NCI-H774 (cell line): ENCODE measurements around the gene SPSB3.
"Not testable (repeated sequence)": the region's sequence is repeated elsewhere in the genome, so short reads cannot be mapped to it uniquely, and the experiment has no call there.

Source experiments
- DNase-seq: peaks from one replicate; lab custom pipeline; 2025; lab: John Stamatoyannopoulos, UW

Gene SPSB3

GRCh38 chr16:1816396-1817275 lies 34.3 kb upstream of the SPSB3 start:
- no peak for DNase-seq

DNA sequence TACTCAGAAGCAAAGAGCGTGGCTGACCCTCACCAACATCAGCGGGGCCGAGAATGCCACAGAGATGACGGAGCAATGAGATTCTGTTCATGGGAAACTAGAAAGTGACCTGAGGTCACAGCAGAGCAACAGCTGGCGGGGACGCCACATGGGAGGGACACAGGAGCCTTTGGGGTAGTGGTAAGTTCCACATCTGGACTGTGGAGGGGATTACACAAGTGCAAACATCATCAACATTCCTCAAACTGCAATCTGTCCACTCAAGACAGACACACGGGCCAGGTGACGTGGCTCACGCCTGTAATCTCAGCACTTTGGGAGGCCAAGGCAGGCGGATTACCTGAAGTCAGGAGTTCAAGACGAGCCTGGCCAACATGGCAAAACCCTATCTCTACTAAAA lies 33.1 kb upstream of the SPSB3 start:
- no peak for DNase-seq

DNA sequence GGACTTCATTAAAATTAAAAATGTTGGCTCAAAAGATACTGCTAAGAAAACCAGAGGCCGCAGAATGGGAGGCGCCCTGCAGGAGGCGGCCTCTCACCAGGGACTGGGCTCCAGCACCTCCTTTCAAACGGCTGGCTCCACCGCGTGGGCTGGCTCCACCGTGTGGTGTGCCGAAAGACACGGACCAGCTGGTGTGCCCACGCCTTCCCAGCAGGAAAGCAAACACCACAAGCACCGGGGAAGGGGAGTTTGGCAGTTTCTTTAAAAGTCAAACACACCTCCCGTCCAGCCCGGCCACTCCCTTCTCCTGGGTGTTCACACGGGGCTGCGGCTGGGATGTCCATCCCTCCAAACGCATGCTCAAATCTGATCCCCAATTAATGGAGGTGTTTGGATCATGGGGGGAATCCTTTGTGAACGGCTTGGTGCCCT lies 30.4 kb upstream of the SPSB3 start:
- DNase-seq, result no peak

DNA sequence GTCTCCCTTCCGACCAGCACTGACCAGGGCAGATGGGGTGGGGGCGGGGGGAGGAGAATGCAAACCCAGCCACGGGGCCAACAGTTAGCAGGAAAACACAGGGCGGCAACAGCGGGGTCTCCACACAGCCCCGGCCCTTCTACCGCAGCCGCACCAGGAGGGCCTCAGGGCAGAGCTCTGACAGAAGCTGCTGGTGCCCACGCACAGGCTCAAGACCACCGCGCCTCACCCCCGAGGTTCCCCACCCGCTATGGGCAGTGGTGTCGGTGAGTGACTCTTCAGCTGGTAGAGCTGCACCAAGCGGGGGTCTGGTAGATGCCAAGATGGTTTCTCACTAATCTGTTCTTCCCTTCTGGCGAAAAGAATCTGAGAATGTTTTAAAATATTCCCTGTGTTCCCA lies 28.2 kb upstream of the SPSB3 start:
- DNase-seq, result no peak

DNA sequence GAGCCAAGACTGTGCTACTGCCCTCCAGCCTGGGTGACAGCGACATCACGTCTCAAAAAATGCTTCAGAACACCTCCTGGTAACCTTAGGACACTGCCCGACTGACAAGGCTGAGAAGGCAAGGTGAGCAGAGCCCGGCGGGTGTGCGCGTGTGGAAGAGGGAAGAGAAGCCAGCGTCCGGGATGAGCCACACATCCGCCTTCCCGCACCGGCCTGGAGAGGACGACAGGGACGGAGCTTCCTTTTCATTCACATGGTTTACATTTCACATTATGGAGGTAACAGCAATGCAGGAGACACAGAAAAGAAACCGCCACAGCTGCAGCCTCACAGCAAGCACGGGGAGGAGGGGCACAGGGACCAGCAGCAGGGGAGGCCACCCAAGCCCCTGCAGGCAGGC lies 27.7 kb upstream of the SPSB3 start:
- no peak for DNase-seq

- DNase-seq, result no peak
Measured at GRCh38 chr16:1809281-1809801, 27.0 kb upstream of the SPSB3 start.

DNA sequence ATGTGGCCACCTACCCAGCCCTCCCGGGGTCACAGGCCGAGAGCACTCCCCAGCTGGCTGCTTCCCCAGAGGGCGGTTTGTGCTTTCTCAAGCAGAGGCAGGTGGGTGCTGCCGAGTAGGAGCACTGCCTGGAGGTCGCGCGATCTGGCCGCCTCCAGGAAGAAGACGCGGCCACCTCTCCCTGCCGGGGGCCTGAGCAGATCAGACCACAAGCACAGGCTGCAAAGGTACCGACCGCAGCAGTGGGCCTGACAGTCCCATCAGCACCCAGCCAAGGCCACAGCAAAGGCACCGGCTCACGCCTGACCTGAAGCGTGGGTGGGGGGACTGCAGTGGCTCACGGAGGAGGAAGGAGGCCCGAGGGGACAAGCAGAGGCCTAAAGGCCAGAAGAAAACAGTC lies 26.3 kb upstream of the SPSB3 start:
- no peak for DNase-seq

- no peak for DNase-seq
Measured at GRCh38 chr16:1807626-1808025, 25.3 kb upstream of the SPSB3 start.

GRCh38 chr16:1800701-1801100 lies 18.3 kb upstream of the SPSB3 start:
- DNase-seq, result no peak

DNA sequence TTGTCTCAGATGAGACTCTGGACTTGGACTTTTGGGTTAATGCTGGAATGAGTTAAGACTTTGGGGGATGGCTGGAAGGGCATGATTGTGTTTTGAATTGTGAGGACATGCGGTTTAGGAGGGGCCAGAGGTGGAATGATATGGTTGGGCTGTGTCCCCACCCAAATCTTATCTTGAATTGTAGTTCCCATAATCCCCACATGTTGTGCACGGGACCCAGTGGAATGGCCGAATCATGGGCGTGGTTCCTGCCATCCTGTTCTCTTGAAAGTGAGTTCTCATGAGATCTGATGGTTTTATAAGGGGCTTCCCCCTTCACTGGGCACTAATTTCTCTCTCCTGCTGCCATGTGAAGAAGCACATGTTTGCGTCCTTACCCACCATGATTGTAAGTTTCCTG lies 16.9 kb upstream of the SPSB3 start:
- DNase-seq, result not testable (repeated sequence)

GRCh38 chr16:1794908-1795666 lies 12.7 kb upstream of the SPSB3 start:
- DNase-seq, result no peak

DNA sequence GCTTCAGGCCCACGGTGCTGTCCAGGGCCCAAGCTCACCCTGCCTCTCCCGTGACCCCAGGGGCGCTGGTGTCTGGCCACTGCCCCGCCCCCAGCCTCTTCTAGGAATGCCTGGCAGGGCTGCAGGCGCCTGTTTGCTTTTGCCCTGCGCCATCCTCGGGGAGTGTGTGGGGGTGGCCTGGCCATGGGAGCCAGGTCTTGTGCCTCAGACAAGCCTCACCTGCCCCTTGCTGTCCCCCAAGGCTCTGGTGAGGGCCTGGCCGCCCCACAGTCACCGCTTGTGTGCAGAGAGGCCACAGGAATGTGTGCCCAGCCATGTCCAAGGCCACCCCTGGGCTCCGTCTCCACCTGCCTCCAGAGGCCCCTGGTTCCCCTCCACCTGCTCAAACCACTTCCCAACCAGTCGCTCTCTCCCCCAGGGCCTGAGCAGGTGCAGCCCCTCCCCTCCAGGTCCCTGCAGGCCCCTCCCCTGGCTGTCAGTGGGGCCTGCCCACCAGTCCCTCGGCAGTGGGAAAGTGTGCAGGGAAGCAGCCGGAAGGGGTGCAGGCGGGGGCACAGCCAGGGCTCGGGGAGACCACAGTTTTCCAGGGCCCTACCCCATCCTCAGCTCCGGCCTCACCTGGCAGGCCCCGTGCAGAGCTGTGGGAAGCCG lies 12.0 kb upstream of the SPSB3 start:
- no peak for DNase-seq

DNA sequence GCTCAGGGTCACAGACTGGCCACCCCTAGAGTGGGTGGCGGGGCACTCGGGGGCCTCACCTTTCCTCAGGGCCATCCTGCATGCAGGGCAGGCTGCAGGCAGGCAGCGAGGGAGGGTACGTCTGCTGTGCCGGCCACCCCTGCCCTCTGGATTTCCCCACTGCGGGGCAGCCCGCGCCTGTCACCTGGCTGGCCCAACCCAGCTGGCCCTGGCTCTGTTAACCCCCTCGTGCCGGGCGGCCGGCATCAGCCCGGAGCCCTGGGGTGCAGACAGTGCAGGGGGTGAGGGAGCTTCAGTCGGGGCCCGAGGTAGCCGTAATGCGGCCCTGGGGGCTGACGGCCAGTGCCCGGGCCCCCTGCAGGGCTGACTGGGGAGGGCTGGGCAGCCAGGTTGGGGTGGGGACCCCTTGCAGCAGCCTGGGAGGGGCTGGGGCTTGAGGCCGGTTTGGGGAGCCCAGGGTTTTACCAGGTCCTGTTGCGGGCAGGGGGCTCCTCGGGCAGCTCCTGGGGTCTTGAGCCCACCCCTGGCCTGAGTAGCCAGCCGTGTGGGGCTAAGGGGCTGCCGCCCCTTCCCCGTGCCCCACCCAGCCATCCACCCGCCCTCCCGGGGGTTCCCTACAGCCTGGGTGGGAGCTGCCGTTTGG lies 11.3 kb upstream of the SPSB3 start, which contains the start of gene IGFALS:
IGFALS (minus strand) TSS at position 128 of the 643 bp plus-strand sequence; CDS start at position 75, 53 bp downstream.
- no peak for DNase-seq

DNA sequence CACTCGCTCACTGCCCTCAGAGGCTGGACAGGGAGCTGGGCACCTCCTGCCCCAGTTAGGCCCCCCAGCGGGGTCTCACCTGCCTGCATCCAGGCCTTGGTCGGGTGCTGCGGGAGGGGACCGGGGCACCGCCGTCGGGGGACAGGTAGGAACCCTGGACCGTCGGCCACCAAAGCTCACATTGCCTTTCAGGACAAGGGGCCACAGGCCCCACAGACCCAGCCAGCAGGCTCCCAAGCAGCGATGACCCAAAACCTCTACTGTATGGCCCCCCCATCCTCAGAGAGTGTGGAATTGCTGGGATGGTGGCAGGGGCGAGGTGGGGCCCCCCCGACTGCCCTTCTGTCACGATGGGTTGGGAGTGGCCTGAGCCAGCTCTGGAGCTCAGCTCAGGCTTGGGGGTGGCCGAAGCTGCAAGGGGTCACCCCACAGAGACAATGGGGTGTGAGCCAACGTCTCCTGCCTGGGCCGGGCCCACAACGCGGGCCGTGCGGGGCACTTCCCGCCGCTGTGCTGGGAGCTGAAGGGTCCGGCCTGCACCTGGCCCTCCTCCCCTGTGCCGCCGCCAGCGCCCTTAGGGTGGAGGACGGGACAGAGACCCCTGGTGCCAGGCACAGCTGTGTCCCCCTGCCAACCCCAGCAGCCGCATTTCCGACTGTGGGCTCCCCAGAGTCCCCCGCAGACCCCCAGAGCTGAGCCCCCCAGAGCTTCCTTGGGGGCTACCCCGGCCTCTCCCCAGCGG lies 10.6 kb upstream of the SPSB3 start:
- no peak for DNase-seq

GRCh38 chr16:1791943-1792812 lies 9.8 kb upstream of the SPSB3 start:
- no peak for DNase-seq

GRCh38 chr16:1791256-1791942 lies 9.0 kb upstream of the SPSB3 start:
- DNase-seq, result no peak

DNA sequence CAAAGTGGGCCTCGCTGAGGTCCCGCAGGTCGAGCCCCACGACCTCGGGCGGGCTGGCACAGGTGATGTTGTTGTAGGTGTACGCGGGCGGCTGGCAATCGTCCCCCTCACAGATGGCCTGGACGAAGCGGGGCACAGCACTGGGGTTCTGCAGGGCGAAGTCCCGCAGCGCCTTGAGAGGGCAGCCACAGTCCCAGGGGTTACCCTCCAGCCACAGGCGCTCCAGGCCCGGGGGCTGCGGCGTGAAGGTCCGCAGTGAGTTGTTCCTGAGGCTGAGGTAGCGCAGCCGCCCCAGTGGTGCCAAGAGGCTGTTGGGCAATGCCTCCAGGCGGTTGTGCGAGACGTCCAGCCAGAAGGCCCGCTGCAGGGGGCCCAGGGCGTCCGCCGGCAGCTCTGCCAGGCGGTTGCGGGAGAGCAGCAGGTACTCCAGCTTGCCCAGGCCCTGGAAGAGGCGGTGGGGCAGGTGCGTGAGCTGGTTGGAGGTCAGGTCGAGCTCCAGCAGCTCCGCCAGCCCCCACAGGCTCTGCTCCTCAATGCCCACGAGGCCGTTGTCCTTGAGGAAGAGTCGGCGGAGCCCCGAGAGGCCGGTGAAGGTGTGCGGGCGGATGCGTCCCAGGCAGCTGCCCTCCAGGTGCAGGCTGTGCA lies 8.4 kb upstream of the SPSB3 start:
- no peak for DNase-seq

GRCh38 chr16:1790261-1790610 lies 7.9 kb upstream of the SPSB3 start:
- DNase-seq, result no peak

GRCh38 chr16:1789643-1790045 lies 7.3 kb upstream of the SPSB3 start:
- DNase-seq, result no peak
